Left cardiac atrium (tissue), 4 donors: ENCODE results near the gene DCBLD2. TPM values are rescaled to one million over a fixed set of nuclear protein-coding genes. Genes with fewer than 3 reads are reported as not detected.
"Not testable (repeated sequence)": the region's sequence is repeated elsewhere in the genome, so short reads cannot be mapped to it uniquely, and the experiment has no call there.

Source experiments
- ATAC-seq, 2 donors: fragments of 200-7000 bp; cut with Tn5 transposase; one replicate each; pipeline ENCODE4 v1.9.1; 2020; ENCODE audit warnings: mild to moderate bottlenecking in 2 of 2, moderate library complexity in 2 of 2
- DNase-seq: peaks from one replicate; pipeline ENCODE4 v3.0.0-alpha.2; 2020
- intact Hi-C, 2 donors: fragments of 100-400 bp; cut with DNase I; formaldehyde crosslinking; loops; one replicate each; pipeline versions ENCODE4 v1.14.1 to v1.15.1; 2022 to 2023
- total RNA-seq, 2 donors: library from RNA; stranded (reverse); fragmentation: NEBNext Ultra II Directional; extraction: Animal tissue kit (Norgen Biotek cat#: 25700); gene quantifications; one replicate each; pipeline ENCODE4 v1.2.1, GENCODE V29; 2021
- donor health status: DM: no; HTN: yes; CAD: no.
- donor health status: DM: no; HTN: yes; CAD: no; lungs with severe emphysema.
- donor health status: DM: yes; HTN: yes; CAD: no.
- donor health status: Dilated cardiomyopathy.

DCBLD2 gene
- total RNA-seq, 2 donors from 2014 or later: 35.7 to 38.2 TPM

DNA sequence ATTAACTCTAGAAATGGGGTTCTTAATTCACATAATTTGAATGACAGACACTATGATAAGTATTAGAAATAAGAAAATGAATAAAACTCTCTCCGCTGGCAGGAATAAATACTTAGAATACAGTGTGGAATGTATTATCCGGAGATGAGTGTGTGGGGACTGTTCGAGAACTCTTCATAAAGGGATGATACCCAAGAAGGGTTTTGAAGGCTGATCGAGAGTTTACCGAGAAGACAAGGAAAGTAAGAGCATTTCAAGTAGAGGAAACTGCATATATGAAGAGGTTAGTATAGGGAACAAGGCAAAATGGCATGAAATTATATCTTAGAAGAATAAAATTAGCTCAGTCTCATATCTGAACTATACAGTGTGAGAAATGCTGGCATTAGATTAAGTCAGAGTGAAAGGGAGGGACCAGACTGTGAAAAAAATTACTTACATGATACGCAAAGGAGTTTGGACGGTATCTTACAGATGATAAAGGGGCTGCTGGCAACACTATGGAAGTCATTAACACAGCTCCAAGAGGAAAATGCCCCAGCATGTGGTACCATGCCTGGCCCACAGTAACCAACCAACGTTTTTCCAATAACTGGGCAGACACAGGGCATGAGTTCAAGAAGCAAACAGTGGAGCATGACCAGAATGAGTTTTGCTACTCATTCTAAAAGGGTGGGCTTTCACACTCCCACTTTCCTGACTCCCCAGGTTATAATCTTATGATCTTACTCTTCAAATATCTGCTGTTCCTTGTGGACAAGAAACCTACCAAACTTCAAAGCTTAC lies 6.5 kb downstream of the DCBLD2 start:
- no peak for DNase-seq
- intact Hi-C loops: loop anchor here in 1 of 2 donors (10.0 kb wide), 1 partner anchor 370 kb away; the partner anchor contains the start of gene CLDND1
- no peak for ATAC-seq

DNA sequence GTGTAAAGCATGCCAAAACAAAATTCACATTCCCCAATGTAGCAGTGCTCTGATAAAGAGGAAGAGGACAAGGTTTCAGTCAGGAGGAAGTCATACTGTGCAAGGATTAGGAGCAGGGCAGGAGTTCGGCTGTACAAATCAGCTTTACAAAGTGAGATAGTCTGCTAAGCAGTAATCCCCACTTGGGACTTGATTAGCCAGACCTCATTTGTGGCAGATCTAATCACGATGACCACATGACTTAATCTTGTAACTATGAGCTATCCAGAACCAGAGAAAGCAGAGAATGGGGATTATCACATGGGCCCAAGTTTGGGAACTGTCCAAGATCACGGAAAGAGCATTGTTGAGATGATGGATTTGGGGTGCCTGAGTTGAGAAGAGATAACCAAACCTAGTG lies 7.8 kb downstream of the DCBLD2 start:
- ATAC-seq (peak; percentile 24 to 78), DNase-seq (no peak)
- intact Hi-C loops: loop anchor here in 1 of 2 donors (10.0 kb wide), 1 partner anchor 369 kb away; the partner anchor contains the start of gene CLDND1

- DNase-seq (no peak), ATAC-seq (peak in 1 of 2 donors; percentile 53)
- intact Hi-C loops: loop anchor here in 1 of 2 donors (10.0 kb wide), 1 partner anchor 367 kb away; the partner anchor contains the start of gene CLDND1
These were observed 9.2 kb downstream of the DCBLD2 start for GRCh38 chr3:98892263-98892662.

- ATAC-seq: peak; percentile 32 to 50
- no peak for DNase-seq
- intact Hi-C loops: loop anchor here in 1 of 2 donors (10.0 kb wide), 1 partner anchor 366 kb away; the partner anchor contains the start of gene CLDND1
These were observed 10.3 kb downstream of the DCBLD2 start for GRCh38 chr3:98890965-98891910.

DNA sequence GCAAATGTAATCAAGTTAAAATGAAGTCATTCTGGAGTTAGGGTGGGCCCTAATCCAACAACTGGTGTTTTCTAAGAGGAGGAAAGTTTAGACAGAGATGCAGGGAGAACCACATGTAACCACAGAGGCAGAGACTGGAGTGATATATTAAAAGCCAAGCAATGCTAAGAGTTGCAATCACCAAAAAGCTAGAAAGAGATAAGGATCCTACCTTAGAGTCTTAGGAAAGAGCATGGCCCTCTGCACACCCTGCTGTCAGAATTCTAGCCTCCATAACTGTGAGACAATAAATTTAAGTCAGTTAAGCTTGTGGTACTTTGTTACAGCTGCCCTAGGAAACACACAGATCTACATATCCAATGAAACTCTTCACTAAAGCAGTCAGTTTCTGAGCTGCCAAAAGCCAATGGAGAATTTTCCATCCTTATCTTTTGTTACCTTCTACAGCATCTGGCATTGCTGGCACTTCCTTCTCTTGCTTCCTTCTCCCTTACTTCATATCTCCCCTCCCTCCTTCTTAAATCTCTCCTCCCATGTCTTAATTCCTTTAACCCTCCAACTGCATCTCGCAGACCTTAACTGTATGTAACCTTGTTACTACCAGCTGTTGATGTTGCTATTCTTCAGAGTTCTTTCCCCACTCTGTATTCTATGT lies 11.2 kb downstream of the DCBLD2 start:
- intact Hi-C loops: loop anchor here in 1 of 2 donors (10.0 kb wide), 1 partner anchor 366 kb away; the partner anchor contains the start of gene CLDND1
- ATAC-seq (no peak), DNase-seq (no peak)

- intact Hi-C loops: no loop called here
- DNase-seq (no peak), ATAC-seq (no peak)
These were observed 13.8 kb downstream of the DCBLD2 start for GRCh38 chr3:98887684-98888083.

- intact Hi-C loops: no loop called here
- DNase-seq (no peak), ATAC-seq (no peak)
These were observed 15.0 kb downstream of the DCBLD2 start for GRCh38 chr3:98886525-98886924.

GRCh38 chr3:98885851-98886250 lies 15.6 kb downstream of the DCBLD2 start:
- no peak for DNase-seq
- no peak for ATAC-seq
- intact Hi-C loops: no loop called here

DNA sequence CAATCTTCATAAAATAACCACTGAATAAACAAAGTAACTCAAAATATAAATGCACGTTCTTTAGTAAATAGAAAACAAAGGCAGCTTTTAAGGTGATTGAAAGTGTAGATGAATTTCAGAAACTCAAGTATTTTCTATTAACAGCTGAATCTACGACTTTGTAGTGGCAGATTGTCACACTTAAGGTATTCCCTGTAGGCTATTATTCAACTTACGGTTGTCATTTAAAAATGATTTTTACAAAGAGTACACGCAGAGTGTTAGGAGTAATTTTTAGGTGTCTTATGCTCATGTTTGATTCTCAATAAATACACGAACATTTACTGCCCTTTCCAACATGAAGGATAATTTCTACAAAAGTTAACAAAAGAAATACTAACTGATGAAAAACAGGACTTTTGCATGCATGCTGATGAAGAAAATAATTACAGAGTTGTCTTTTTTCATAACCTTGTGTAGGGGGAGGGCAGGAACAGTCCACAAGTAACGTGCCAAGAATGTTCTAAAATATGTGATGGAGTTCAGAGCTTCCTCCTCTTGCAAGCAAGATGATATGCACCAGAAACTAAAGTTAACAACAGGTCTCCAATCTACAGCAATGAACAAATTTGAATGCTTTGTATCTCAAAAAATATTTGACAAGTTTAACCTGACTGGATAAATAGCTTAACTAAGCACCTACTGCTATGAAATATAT lies 16.7 kb downstream of the DCBLD2 start:
- ATAC-seq (peak; percentile 82 to 83), DNase-seq (no peak)
- intact Hi-C loops: no loop called here

DNA sequence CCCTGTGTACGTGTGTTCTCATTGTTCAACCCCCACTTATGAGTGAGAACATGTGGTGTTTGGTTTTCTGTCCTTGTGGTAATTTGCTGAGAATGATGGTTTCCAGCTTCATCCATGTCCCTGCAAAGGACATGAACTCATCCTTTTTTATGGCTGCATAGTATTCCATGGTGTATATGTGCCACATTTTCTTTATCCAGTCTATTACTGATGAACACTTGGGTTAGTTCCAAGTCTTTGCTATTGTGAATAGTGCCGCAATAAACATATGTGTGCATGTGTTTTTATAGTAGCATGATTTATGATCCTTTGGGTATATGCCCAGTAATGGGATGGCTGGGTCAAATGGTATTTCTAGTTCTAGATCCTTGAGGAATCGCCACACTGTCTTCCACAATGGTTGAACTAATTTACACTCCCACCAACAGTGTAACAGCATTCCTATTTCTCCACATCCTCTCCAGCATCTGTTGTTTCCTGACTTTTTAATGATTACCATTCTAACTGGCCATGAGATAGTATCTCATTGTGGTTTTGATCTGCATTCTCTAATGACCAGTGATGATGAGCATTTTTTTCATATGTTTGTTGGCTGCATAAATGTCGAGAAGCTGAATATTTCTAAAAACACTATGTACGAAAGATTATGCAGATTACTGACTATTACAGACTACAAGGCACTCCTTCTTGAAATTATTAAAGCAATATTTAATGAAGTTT lies 18.7 kb downstream of the DCBLD2 start:
- intact Hi-C loops, DNase-seq, ATAC-seq: not testable (repeated sequence)

DNA sequence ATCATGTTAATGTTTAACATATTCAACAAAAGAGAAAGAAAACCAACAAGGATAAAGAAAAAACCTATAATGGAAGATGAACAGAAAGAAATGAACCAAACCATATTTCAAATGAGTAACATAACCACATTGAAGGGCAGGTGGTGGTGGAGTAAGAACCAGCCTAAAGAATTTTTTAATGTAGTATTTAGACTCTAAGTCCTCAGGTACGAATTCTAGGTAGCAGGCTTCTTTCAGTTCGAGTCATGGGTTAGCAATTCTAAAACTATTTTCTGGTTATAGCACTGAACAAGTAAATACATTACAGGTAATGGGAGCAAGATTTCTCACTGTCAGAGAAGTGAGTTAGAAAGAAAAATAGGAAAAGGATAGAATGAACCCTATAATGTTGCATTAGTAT lies 24.4 kb downstream of the DCBLD2 start:
- DNase-seq (no peak), ATAC-seq (no peak)
- intact Hi-C loops: no loop called here

GRCh38 chr3:98875535-98875934 lies 26.0 kb downstream of the DCBLD2 start:
- no peak for ATAC-seq
- DNase-seq: no peak
- intact Hi-C loops: no loop called here

DNA sequence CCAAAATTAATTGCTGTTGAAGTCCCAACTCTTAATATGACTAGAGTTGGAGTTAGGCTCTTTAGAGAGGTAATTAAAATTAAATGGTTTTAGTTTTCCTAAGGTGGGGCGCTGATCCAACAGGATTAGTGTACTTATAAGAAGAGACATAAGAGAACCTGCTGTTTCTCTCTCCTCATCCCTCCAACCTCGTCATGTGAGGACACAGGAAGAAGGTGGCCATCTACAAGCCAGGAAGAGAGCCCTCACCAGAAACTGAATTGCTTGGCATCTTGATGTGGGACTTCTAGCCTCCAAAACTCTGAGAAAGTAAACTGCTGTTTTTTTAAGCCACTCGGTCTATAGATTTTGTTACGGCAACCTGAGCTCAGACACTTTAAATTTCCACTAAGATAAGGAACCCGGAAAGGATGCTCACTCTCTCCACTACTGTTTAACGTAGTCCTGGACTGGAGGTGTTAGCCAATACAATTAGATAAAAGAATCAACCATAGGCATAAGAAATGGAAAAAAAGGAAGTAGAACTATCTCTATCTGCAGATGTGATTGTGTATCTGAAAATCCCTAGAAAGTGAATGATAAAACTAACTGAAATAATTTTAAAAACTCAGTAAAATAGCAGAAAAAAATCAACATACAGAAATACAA lies 26.8 kb downstream of the DCBLD2 start:
- intact Hi-C loops: no loop called here
- no peak for ATAC-seq

DNA sequence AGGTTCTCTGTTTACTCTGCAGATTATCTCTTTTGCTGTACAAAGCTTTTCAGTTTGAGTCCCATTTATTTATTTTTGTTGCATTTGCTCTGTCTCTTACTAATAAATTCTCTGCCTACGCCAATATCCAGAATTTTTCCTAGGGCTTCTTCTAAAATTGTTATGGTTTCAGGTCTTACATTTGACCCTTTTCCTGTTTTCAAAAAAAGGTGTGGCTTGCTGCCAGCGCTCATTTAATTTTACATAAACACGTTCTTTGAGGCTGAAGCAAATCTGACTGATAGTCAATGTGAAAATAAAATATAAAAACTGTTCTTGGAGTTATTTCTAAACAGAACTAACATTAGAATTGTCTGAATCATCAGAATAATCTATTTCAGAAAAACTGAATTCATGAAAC lies 32.1 kb downstream of the DCBLD2 start:
- DNase-seq (no peak), ATAC-seq (no peak)
- intact Hi-C loops: no loop called here

More for the DNA sequence above, 26.8 kb downstream of the DCBLD2 start:
- no peak for DNase-seq

DNA sequence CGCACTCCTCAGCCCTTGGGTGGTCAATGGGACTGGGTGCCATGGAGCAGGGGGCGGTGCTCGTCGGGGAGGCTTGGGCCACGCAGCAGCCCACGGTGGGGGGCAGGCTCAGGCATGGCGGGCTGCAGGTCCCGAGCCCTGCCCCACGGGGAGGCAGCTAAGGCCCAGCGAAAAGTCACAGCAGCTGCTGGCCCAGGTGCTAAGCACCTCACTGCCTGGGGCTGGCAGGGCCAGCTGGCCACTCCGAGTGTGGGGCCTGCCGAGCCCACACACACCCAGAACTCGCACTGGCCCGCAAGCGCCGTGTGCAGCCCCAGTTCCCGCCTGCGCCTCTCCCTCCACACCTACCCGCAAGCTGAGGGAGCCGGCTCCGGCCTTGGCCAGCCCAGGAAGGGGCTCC lies 43.5 kb downstream of the DCBLD2 start:
- intact Hi-C loops, ATAC-seq, DNase-seq: not testable (repeated sequence)

GRCh38 chr3:98857258-98857657 lies 44.2 kb downstream of the DCBLD2 start:
- ATAC-seq, DNase-seq, intact Hi-C loops: not testable (repeated sequence)

GRCh38 chr3:98856724-98857123 lies 44.8 kb downstream of the DCBLD2 start:
- no peak for ATAC-seq
- intact Hi-C loops: no loop called here
- no peak for DNase-seq
